Measurements from ENCODE around the gene NFU1. TPM values are rescaled to one million over a fixed set of nuclear protein-coding genes. Genes with fewer than 3 reads are reported as not detected.

NFU1 gene
- total RNA-seq (2014; rRNA removed; shearing (Covaris generic)) = 41.8 and 50.4 TPM in 2 replicates
- 29.8 and 31.4 TPM in 2 replicates for polyA plus RNA-seq (2015; cell fraction: cytosol; rRNA removed)
- polyA plus RNA-seq (2015; cell fraction: nucleus; rRNA removed) = 12.4 and 14.1 TPM in 2 replicates

GRCh38 chr2:69436938-69437750 lies at the start of gene NFU1:
NFU1 (minus strand) TSS chr2:69437435; CDS start chr2:69437422, 13 bp downstream.
- DNase-seq (ENCODE audit: low read depth) = peak; percentile 93

GRCh38 chr2:69483696-69484095 lies 46.5 kb upstream of the NFU1 start:
- no peak for DNase-seq (ENCODE audit: low read depth)

GRCh38 chr2:69483024-69483423 lies 45.8 kb upstream of the NFU1 start:
- no peak for DNase-seq (ENCODE audit: low read depth)

GRCh38 chr2:69482471-69482870 lies 45.2 kb upstream of the NFU1 start:
- DNase-seq (ENCODE audit: low read depth) = no peak

- DNase-seq (ENCODE audit: low read depth) = no peak
Measured at GRCh38 chr2:69481421-69481820, 44.2 kb upstream of the NFU1 start.

GRCh38 chr2:69477627-69478026 lies 40.4 kb upstream of the NFU1 start:
- no peak for DNase-seq (ENCODE audit: low read depth)

GRCh38 chr2:69474688-69475087 lies 37.5 kb upstream of the NFU1 start:
- DNase-seq (ENCODE audit: low read depth) = no peak

GRCh38 chr2:69471793-69472192 lies 34.6 kb upstream of the NFU1 start:
- no peak for DNase-seq (ENCODE audit: low read depth)

- no peak for DNase-seq (ENCODE audit: low read depth)
Measured at GRCh38 chr2:69470911-69471310, 33.7 kb upstream of the NFU1 start.

GRCh38 chr2:69469784-69470183 lies 32.5 kb upstream of the NFU1 start:
- no peak for DNase-seq (ENCODE audit: low read depth)

GRCh38 chr2:69469375-69469774 lies 32.1 kb upstream of the NFU1 start:
- no peak for DNase-seq (ENCODE audit: low read depth)

GRCh38 chr2:69466728-69467127 lies 29.5 kb upstream of the NFU1 start:
- DNase-seq (ENCODE audit: low read depth) = no peak

- no peak for DNase-seq (ENCODE audit: low read depth)
Measured at GRCh38 chr2:69465513-69466456, 28.6 kb upstream of the NFU1 start.

- DNase-seq (ENCODE audit: low read depth) = no peak
Measured at GRCh38 chr2:69464575-69464974, 27.3 kb upstream of the NFU1 start.

- DNase-seq (ENCODE audit: low read depth) = no peak
Measured at GRCh38 chr2:69462780-69463179, 25.5 kb upstream of the NFU1 start.

GRCh38 chr2:69461404-69461803 lies 24.2 kb upstream of the NFU1 start:
- DNase-seq (ENCODE audit: low read depth) = no peak

- DNase-seq (ENCODE audit: low read depth) = no peak
Measured at GRCh38 chr2:69459936-69460335, 22.7 kb upstream of the NFU1 start.

GRCh38 chr2:69456950-69457445 lies 19.8 kb upstream of the NFU1 start:
- no peak for DNase-seq (ENCODE audit: low read depth)

- no peak for DNase-seq (ENCODE audit: low read depth)
Measured at GRCh38 chr2:69456154-69456553, 18.9 kb upstream of the NFU1 start.

- DNase-seq (ENCODE audit: low read depth) = no peak
Measured at GRCh38 chr2:69454976-69455375, 17.7 kb upstream of the NFU1 start.

GRCh38 chr2:69453475-69454129 lies 16.4 kb upstream of the NFU1 start:
- no peak for DNase-seq (ENCODE audit: low read depth)
